ENCODE results near the gene VPS13C.

DNA sequence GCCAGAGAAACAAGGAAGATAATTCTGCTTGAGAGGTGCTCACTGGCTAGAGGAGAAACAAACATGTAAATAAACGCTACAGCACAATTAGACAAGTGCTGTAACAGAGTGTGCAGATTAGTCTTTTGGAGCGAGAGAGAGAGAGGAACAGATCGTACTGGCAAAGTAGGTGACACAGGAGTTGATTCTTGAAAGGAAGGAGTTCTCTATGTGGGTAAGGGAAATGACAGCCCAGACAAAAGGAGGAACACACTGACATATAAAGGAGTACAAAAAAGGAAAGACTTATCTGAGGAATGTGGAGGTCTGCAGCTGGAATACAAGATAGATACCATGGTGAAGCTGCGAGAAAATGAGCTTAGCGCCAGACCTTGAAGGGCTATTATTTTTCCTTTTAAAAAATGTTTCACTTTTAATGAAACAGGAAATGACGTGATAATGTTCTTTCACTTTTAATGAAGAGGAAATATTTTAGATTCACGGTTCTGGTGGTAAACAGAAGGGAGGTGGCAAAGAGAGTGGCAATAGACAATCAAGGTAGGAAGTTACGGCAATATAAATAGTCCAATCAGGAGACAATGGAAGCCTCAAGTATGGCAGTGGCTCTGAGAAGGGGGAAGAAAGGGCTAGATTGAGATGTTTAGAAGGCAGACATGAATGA lies 202.9 kb downstream of the VPS13C start:
- no peak for TF ChIP-seq CTCF (IDR thresholded peaks at IDR 0.05)
- TF ChIP-seq EZH2 (IDR thresholded peaks at IDR 0.05; ENCODE audit: borderline replicate concordance, insufficient read depth, low read depth, low read length, poor library complexity, severe bottlenecking) = no peak
